Measurements from ENCODE around the gene THAP7. TPM values are rescaled to one million over a fixed set of nuclear protein-coding genes. Genes with fewer than 3 reads are reported as not detected.
"Not testable (repeated sequence)": the region's sequence is repeated elsewhere in the genome, so short reads cannot be mapped to it uniquely, and the experiment has no call there.

Gene THAP7, protein sequence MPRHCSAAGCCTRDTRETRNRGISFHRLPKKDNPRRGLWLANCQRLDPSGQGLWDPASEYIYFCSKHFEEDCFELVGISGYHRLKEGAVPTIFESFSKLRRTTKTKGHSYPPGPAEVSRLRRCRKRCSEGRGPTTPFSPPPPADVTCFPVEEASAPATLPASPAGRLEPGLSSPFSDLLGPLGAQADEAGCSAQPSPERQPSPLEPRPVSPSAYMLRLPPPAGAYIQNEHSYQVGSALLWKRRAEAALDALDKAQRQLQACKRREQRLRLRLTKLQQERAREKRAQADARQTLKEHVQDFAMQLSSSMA
- polyA plus RNA-seq (2013, experiment 1 of 2): 26.5 TPM
- polyA plus RNA-seq (2013, experiment 2 of 2): 28.4 TPM

DNA sequence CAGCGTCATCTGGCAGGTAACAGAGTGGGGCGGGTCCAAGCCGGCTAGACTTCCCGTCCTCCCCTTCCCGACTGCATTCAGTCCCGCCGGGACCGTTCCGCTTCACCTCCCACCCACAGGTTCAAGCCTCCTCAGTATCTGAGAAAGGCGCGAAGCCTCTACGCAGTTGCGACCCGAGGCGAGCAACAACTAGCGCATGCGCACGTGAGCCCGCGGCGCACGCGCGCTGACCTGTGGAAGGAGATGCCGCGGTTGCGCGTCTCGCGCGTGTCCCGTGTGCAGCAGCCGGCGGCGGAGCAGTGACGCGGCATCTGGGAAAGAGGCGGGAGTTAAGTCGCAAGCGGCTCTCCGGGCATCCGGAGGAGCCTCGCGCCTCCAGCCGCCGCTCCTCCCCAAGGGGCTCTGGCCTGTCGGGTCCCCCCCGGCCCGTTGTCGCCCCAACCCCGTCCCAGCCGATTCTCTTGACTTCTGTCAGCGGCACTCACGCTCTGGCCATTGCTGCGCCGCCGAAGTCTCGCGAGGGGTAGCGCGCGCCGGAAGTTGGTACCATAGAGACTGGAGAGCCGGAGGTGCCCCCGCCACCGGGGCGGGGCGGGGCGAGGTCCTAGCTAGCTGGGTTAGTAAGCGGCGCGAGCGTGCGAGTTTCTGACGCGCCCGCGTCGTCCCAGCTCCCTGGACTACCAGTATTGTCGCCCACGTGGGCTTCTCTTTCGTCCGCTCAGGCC lies at the start of gene THAP7:
TSS of gene THAP7 (minus strand) at position 518 of the 725 bp plus-strand sequence. CDS start at position 311, 207 bp downstream.
- peak within 1 kb of the TSS; percentile 71 to 96 for H3K4me3 ChIP-seq (ENCODE audit: low read length in 2 of 2)
- no peaks in the 10 kb centered on the region for H3K9me3 ChIP-seq (replicated peaks in 1 of 2; ENCODE audit: control insufficient read depth in 2 of 2, insufficient read depth in 1 of 2, low read depth in 1 of 2, low read length in 2 of 2)
- H3K27me3 ChIP-seq (ENCODE audit: control insufficient read depth in 3 of 3, insufficient read depth in 3 of 3, low read depth in 1 of 3, low read length in 3 of 3): no peaks in the 10 kb centered on the region
- peak within 1 kb of the TSS; percentile 77 for H4K91ac ChIP-seq (ENCODE audit: low read depth, low read length, poor library complexity)
- DNase-seq (ENCODE audit: low spot score): peak; percentile 93
- peak within 1 kb of the TSS; percentile 98 for H2BK120ac ChIP-seq (ENCODE audit: low read depth, low read length)
- peak within 1 kb of the TSS; percentile 56 for H3K14ac ChIP-seq (ENCODE audit: low read length)
- peaks cover 34 to 46% of the 10 kb centered on the region in 2 donors for H3K36me3 ChIP-seq (replicated peaks in 1 of 2; ENCODE audit: control insufficient read depth in 2 of 2, insufficient read depth in 2 of 2, low read length in 2 of 2)
- H2AFZ ChIP-seq (ENCODE audit: low read length): peak within 1 kb of the TSS; percentile 92
- H4K8ac ChIP-seq (ENCODE audit: low read depth, low read length): peak within 1 kb of the TSS; percentile 82
- H3K27ac ChIP-seq (replicated peaks; ENCODE audit: low read length): peak within 1 kb of the TSS; percentile 94
- peak within 1 kb of the TSS; percentile 99 for H3K18ac ChIP-seq (ENCODE audit: low read length)
- H3K4ac ChIP-seq (ENCODE audit: low read length): peak within 1 kb of the TSS; percentile 98
- H3K9ac ChIP-seq (ENCODE audit: low read depth, low read length, poor library complexity): peak within 1 kb of the TSS; percentile 94
- H2BK15ac ChIP-seq (ENCODE audit: low read length): peak within 1 kb of the TSS; percentile 93
- peak within 1 kb of the TSS; percentile 90 for H2BK12ac ChIP-seq (ENCODE audit: low read length)
- peak within 1 kb of the TSS; percentile 96 for H3K23ac ChIP-seq (ENCODE audit: low read depth, low read length, poor library complexity)
- H3K4me2 ChIP-seq (ENCODE audit: insufficient read depth, low read length, poor library complexity, severe bottlenecking): peak within 1 kb of the TSS; percentile 95
- WGBS, 2 donors (ENCODE audit: extremely low coverage in 2 of 2, insufficient read length in 2 of 2, insufficient replicate concordance in 1 of 2): no CpG with 5 or more reads among the region's 83 CpGs
- H2BK5ac ChIP-seq (ENCODE audit: low read length): peak within 1 kb of the TSS; percentile 88
- H2AK5ac ChIP-seq (ENCODE audit: low read depth, low read length): peak within 1 kb of the TSS; percentile 97
- peaks cover 14% of the 10 kb centered on the region for H3K79me1 ChIP-seq (ENCODE audit: low read depth, low read length)
- H3K4me1 ChIP-seq (ENCODE audit: control insufficient read depth in 2 of 2, insufficient read depth in 1 of 2, low read depth in 1 of 2, low read length in 2 of 2): peaks cover 17 to 21% of the 10 kb centered on the region in 2 donors

DNA sequence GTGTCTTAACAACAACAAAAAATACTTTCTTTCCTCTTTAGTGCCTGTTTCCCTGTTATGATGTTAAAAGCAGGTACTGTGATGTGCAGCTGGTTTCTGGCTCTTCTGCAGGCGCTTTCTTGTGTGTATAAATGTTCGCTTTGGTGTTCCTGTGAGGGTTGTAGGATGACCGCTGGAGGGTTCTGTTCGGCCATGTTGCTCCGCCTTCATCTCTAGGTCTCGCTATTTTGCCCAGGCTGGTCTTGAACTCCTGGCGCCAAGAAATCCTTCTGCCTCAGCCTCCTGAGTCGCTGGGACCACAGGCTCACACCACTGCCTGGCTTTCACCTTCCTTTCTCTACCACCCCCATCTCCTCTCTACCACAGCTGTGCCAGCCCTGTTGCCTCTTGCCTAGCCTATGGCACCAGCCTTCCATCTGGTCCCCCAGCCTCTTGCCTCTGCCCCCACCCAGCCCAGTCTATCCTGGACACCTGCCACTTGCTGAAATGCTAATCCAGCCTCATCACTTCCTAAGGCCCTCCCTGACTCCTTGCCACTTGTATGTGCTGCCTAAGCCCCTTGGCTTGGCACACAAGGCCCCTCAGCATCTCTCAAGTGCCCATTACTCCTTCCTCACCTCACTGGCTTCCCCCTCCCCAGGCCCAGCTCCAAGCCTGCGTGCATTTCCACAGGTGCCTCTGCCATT lies 49.4 kb upstream of the THAP7 start:
- Histone ChIP-seq H3K23ac (ENCODE audit: low read depth, low read length, poor library complexity) (peak overlapping the region; percentile 0), H4K8ac (ENCODE audit: low read depth, low read length) (no peak overlapping the region), H3K4ac (ENCODE audit: low read length) (no peak overlapping the region), H2BK120ac (ENCODE audit: low read depth, low read length) (no peak overlapping the region), H3K9me3 (replicated peaks in 1 of 2; ENCODE audit: control insufficient read depth in 2 of 2, insufficient read depth in 1 of 2, low read depth in 1 of 2, low read length in 2 of 2) (no peaks in the 10 kb centered on the region), H4K91ac (ENCODE audit: low read depth, low read length, poor library complexity) (no peak overlapping the region), H2BK15ac (ENCODE audit: low read length) (peak overlapping the region; percentile 10), H3K36me3 (replicated peaks in 1 of 2; ENCODE audit: control insufficient read depth in 2 of 2, insufficient read depth in 2 of 2, low read length in 2 of 2) (no peaks in the 10 kb centered on the region), H3K14ac (ENCODE audit: low read length) (peak overlapping the region; percentile 33), H2BK12ac (ENCODE audit: low read length) (no peak overlapping the region), H3K4me3 (ENCODE audit: low read length in 2 of 2) (no peak overlapping the region), H2AFZ (ENCODE audit: low read length) (no peak overlapping the region), H2AK5ac (ENCODE audit: low read depth, low read length) (no peak overlapping the region), H3K79me1 (ENCODE audit: low read depth, low read length) (no peaks in the 10 kb centered on the region), H3K4me2 (ENCODE audit: insufficient read depth, low read length, poor library complexity, severe bottlenecking) (no peak overlapping the region), H3K27me3 (ENCODE audit: control insufficient read depth in 3 of 3, insufficient read depth in 3 of 3, low read depth in 1 of 3, low read length in 3 of 3) (peaks cover 0 to 30% (median 0%) of the 10 kb centered on the region in 3 experiments), H3K27ac (replicated peaks; ENCODE audit: low read length) (no peak overlapping the region), H3K18ac (ENCODE audit: low read length) (no peak overlapping the region), H2BK5ac (ENCODE audit: low read length) (no peak overlapping the region), H3K9ac (ENCODE audit: low read depth, low read length, poor library complexity) (no peak overlapping the region), H3K4me1 (ENCODE audit: control insufficient read depth in 2 of 2, insufficient read depth in 1 of 2, low read depth in 1 of 2, low read length in 2 of 2) (peaks cover 4 to 6% of the 10 kb centered on the region in 2 donors)
- no peak for DNase-seq (ENCODE audit: low spot score)
- WGBS, 2 donors (ENCODE audit: extremely low coverage in 2 of 2, insufficient read length in 2 of 2, insufficient replicate concordance in 1 of 2): no CpG with 5 or more reads among the region's 9 CpGs

DNA sequence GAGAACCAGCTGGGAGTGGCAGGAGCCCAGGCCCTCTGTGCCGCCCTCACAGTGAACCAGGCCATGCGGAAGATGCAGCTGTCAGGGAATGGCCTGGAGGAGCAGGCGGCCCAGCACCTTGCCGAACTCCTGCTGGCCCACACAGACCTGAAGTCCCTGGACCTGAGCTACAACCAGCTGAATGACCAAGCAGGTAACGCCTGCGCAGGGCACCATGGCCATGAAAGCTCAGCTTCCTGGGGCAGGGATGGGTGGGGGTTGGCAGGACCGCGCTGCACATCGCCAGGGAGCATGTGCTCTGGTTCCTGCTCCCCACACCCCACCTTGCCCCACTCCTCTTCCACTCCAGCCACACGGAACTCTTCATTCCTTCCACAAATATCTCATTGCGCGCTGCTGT lies 47.0 kb upstream of the THAP7 start:
- not testable (repeated sequence) for H3K14ac ChIP-seq (ENCODE audit: low read length); H2AFZ ChIP-seq (ENCODE audit: low read length); H3K9me3 ChIP-seq (replicated peaks in 1 of 2; ENCODE audit: control insufficient read depth in 2 of 2, insufficient read depth in 1 of 2, low read depth in 1 of 2, low read length in 2 of 2); H3K36me3 ChIP-seq (replicated peaks in 1 of 2; ENCODE audit: control insufficient read depth in 2 of 2, insufficient read depth in 2 of 2, low read length in 2 of 2); H2BK5ac ChIP-seq (ENCODE audit: low read length); H3K4me3 ChIP-seq (ENCODE audit: low read length in 2 of 2); H3K23ac ChIP-seq (ENCODE audit: low read depth, low read length, poor library complexity); H3K9ac ChIP-seq (ENCODE audit: low read depth, low read length, poor library complexity); H3K4me2 ChIP-seq (ENCODE audit: insufficient read depth, low read length, poor library complexity, severe bottlenecking); H2BK120ac ChIP-seq (ENCODE audit: low read depth, low read length); H4K8ac ChIP-seq (ENCODE audit: low read depth, low read length); H2BK12ac ChIP-seq (ENCODE audit: low read length); H2BK15ac ChIP-seq (ENCODE audit: low read length); H3K27ac ChIP-seq (replicated peaks; ENCODE audit: low read length); DNase-seq (ENCODE audit: low spot score); H3K4ac ChIP-seq (ENCODE audit: low read length); H2AK5ac ChIP-seq (ENCODE audit: low read depth, low read length); H4K91ac ChIP-seq (ENCODE audit: low read depth, low read length, poor library complexity); H3K79me1 ChIP-seq (ENCODE audit: low read depth, low read length); H3K18ac ChIP-seq (ENCODE audit: low read length)
- H3K27me3 ChIP-seq (ENCODE audit: control insufficient read depth in 3 of 3, insufficient read depth in 3 of 3, low read depth in 1 of 3, low read length in 3 of 3): peaks cover 0 to 27% (median 0%) of the 10 kb centered on the region in 3 experiments
- peaks cover 15 to 20% of the 10 kb centered on the region in 2 donors for H3K4me1 ChIP-seq (ENCODE audit: control insufficient read depth in 2 of 2, insufficient read depth in 1 of 2, low read depth in 1 of 2, low read length in 2 of 2)
- no CpG with 5 or more reads among the region's 12 CpGs for WGBS, 2 donors (ENCODE audit: extremely low coverage in 2 of 2, insufficient read length in 2 of 2, insufficient replicate concordance in 1 of 2)

Data from neuronal stem cell (in vitro differentiated cells).